Upper lobe of left lung (tissue), 6 donors: ENCODE results near the gene FAM171A1. TPM values are rescaled to one million over a fixed set of nuclear protein-coding genes. Genes with fewer than 3 reads are reported as not detected.
"Not testable (repeated sequence)": the region's sequence is repeated elsewhere in the genome, so short reads cannot be mapped to it uniquely, and the experiment has no call there.

ENCODE experiments used
- ATAC-seq, 2 donors: fragments of 200-7000 bp; cut with Tn5 transposase; one replicate each; pipeline ENCODE4 v1.9.1; 2022; ENCODE audit warnings: mild to moderate bottlenecking in 2 of 2, moderate library complexity in 2 of 2; ENCODE audit not compliant: low FRiP score in 2 of 2
- DNase-seq, 2 donors: peaks; one replicate each; pipeline ENCODE4 v3.0.0-alpha.2; 2019 to 2020
- H3K27ac ChIP-seq, 4 donors: fragments of 200-600 bp; sonication (generic); one replicate each; pipeline ENCODE4 v1.5.1; 2016 to 2019
- H3K27me3 ChIP-seq, 4 donors: fragments of 200-600 bp; sonication (generic); one replicate each; pipeline ENCODE4 v1.5.1; 2017 to 2019
- H3K36me3 ChIP-seq, 4 donors: fragments of 200-600 bp; sonication (generic); one replicate each; pipeline ENCODE4 v1.5.1; 2016 to 2019
- H3K4me1 ChIP-seq, 4 donors: fragments of 200-600 bp; sonication (generic); one replicate each; pipeline ENCODE4 v1.5.1; 2018 to 2019
- H3K4me3 ChIP-seq, 4 donors: fragments of 200-600 bp; sonication (generic); one replicate each; pipeline ENCODE4 v1.5.1; 2017 to 2019; ENCODE audit warnings: mild to moderate bottlenecking in 2 of 4, moderate library complexity in 1 of 4
- H3K9me3 ChIP-seq, 4 donors: fragments of 200-600 bp; sonication (generic); one replicate each; pipeline ENCODE4 v1.5.1; 2018 to 2019
- CTCF ChIP-seq, 6 experiments: fragments of 450-650 bp in 4 of 6; fragments of 200-600 bp in 2 of 6; sonication (generic) in 2 of 6; IDR thresholded peaks; one replicate each; pipeline ENCODE4 v1.5.1; 2016 to 2019; ENCODE audit warnings: antibody characterized with exemption in 6 of 6
- EP300 ChIP-seq, 4 donors: sonication (generic); formaldehyde crosslinking; IDR thresholded peaks; one replicate each; pipeline ENCODE4 v1.5.1; 2017; ENCODE audit warnings: antibody characterized with exemption in 4 of 4, control low read depth in 2 of 4
- POLR2A ChIP-seq, 4 donors: fragments of 450-650 bp; IDR thresholded peaks; one replicate each; pipeline ENCODE4 v1.5.1; 2016 to 2017; ENCODE audit warnings: antibody characterized with exemption in 4 of 4, mild to moderate bottlenecking in 2 of 4
- POLR2AphosphoS5 ChIP-seq, 2 donors: sonication (generic); formaldehyde crosslinking; IDR thresholded peaks; one replicate each; pipeline ENCODE4 v1.5.1; 2017; ENCODE audit warnings: antibody characterized with exemption in 2 of 2
- WGBS, 2 donors: methylation state at CpG; one replicate each; pipeline ENCODE4 v1.1.5; 2017 to 2018; 5-methylcytosine and 5-hydroxymethylcytosine counted together
- total RNA-seq, 6 donors: library from RNA; depleted of rRNA in 4 of 6; stranded (reverse); fragments of >200 nt in 4 of 6; gene quantifications; one replicate each; pipeline versions ENCODE4 v1.1.0 to v1.2.1, GENCODE V29; 2016 to 2021
- donor health status: DM: no; HTN: no; CAD: no; lungs with moderate emphysema.
- donor health status: DM: no; HTN: yes; CAD: no; lungs with severe emphysema.

FAM171A1 gene
- total RNA-seq, 6 donors from 2014 or later = 3.7 to 19.4 (median 7.2) TPM

- WGBS, 2 donors = 48 to 50% methylated on average over 2 of the region's 2 CpGs
Observed at GRCh38 chr10:15335508-15335907, 35.6 kb downstream of the FAM171A1 start.

GRCh38 chr10:15334650-15335323 lies 36.3 kb downstream of the FAM171A1 start:
- Histone ChIP-seq H3K4me1 (peaks cover 0 to 3% (median 0%) of the 10 kb centered on the region in 4 donors), H3K27ac (no peak overlapping the region), H3K9me3 (no peaks in the 10 kb centered on the region), H3K36me3 (no peaks in the 10 kb centered on the region), H3K4me3 (no peak overlapping the region), H3K27me3 (no peaks in the 10 kb centered on the region)
- DNase-seq = no peak
- ATAC-seq = no peak
- WGBS, 2 donors = 75 to 87% methylated on average over 7 of the region's 7 CpGs
- no peak for TF ChIP-seq POLR2AphosphoS5 (IDR thresholded peaks at IDR 0.05)
- no peak for TF ChIP-seq POLR2A (IDR thresholded peaks at IDR 0.05)
- TF ChIP-seq CTCF (IDR thresholded peaks at IDR 0.05) = no peak

More at GRCh38 chr10:15335508-15335907, 35.6 kb downstream of the FAM171A1 start:
- no peak overlapping the region for H3K27ac ChIP-seq
- peaks cover 0 to 3% (median 0%) of the 10 kb centered on the region in 4 donors for H3K4me1 ChIP-seq
- ATAC-seq (peak in 1 of 2 donors; percentile 46), DNase-seq (no peak)
- H3K27me3 ChIP-seq = no peaks in the 10 kb centered on the region
- TF ChIP-seq POLR2A (IDR thresholded peaks at IDR 0.05) (no peak), POLR2AphosphoS5 (IDR thresholded peaks at IDR 0.05) (no peak), CTCF (IDR thresholded peaks at IDR 0.05) (no peak), EP300 (IDR thresholded peaks at IDR 0.05) (no peak)
- H3K36me3 ChIP-seq = no peaks in the 10 kb centered on the region
- H3K4me3 ChIP-seq = no peak overlapping the region
- H3K9me3 ChIP-seq = no peaks in the 10 kb centered on the region

- ATAC-seq = no peak
- H3K27me3 ChIP-seq = no peaks in the 10 kb centered on the region
- TF ChIP-seq POLR2A (IDR thresholded peaks at IDR 0.05) = no peak
- no peak for TF ChIP-seq EP300 (IDR thresholded peaks at IDR 0.05)
- no peak for TF ChIP-seq POLR2AphosphoS5 (IDR thresholded peaks at IDR 0.05)
- no peak for TF ChIP-seq CTCF (IDR thresholded peaks at IDR 0.05)
- H3K36me3 ChIP-seq = no peaks in the 10 kb centered on the region
- no peaks in the 10 kb centered on the region for H3K9me3 ChIP-seq
- no peak for DNase-seq
- no peak overlapping the region for H3K4me3 ChIP-seq
- peaks cover 0 to 3% (median 0%) of the 10 kb centered on the region in 4 donors for H3K4me1 ChIP-seq
- H3K27ac ChIP-seq = no peak overlapping the region
- 77 to 82% methylated on average over 6 of the region's 6 CpGs for WGBS, 2 donors
Observed at GRCh38 chr10:15333909-15334649, 37.0 kb downstream of the FAM171A1 start.

- H3K4me1 ChIP-seq, H3K4me3 ChIP-seq, H3K27ac ChIP-seq, H3K9me3 ChIP-seq, DNase-seq, H3K27me3 ChIP-seq, H3K36me3 ChIP-seq, ATAC-seq: not testable (repeated sequence)
- WGBS, 2 donors = 95 to 96% methylated on average over 8 of the region's 8 CpGs
Observed at GRCh38 chr10:15333181-15333580, 37.9 kb downstream of the FAM171A1 start.

GRCh38 chr10:15331461-15331860 lies 39.6 kb downstream of the FAM171A1 start:
- Histone ChIP-seq H3K27me3 (no peaks in the 10 kb centered on the region), H3K27ac (no peak overlapping the region), H3K9me3 (no peaks in the 10 kb centered on the region), H3K4me3 (no peak overlapping the region), H3K4me1 (peaks cover 0 to 3% (median 0%) of the 10 kb centered on the region in 4 donors), H3K36me3 (no peaks in the 10 kb centered on the region)
- TF ChIP-seq POLR2AphosphoS5 (IDR thresholded peaks at IDR 0.05) = no peak
- TF ChIP-seq POLR2A (IDR thresholded peaks at IDR 0.05) = no peak
- no peak for TF ChIP-seq EP300 (IDR thresholded peaks at IDR 0.05)
- TF ChIP-seq CTCF (IDR thresholded peaks at IDR 0.05) = no peak
- DNase-seq (no peak), ATAC-seq (no peak)
- 95 to 100% methylated on average over 1 of the region's 1 CpG for WGBS, 2 donors
